NCI-H345 treated with DMSO at 0.1 percent for 48 hours (cell line): Measurements from ENCODE around the gene ARHGAP12.

Experiments
- DNase-seq: peaks from one replicate; lab custom pipeline; 2025; ENCODE audit not compliant: unreplicated experiment; lab: John Stamatoyannopoulos, UW

Gene ARHGAP12

DNA sequence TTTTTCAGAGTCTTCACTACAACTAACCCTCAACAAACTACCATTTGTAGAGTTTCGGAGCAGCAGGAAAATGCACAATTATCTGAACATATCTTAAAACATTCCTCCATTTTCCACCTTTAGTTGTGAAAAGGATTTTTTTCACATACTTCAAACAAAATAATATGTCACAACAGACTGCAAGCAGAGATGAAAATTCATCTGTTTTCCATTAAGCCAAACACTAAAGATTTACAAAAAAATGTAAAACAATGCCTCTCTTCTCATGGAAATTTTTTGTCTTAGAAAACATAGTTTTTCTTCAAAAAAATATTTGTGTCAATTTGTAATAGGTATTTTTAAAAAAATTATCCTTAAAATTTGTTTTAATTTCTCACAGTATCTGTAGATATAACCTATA lies 98.9 kb downstream of the ARHGAP12 start:
- DNase-seq, result no peak

DNA sequence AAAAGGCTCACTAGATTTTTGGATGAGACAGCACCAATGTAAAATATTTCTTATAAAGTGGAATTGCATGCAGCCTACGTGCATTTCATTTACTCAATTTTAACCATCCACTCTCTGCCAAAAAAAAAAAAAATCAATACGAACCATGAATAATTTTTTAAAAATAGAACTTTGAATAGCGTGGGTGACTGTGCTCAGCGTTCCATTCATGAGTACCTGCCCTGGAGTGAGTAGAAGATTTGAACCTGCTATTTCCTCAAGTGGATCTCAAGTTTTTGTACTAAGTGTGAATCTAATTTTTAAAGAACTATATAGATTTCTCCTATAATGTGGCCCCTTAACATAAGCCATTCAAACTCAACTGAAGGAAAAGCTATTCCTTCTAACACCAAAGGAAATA lies 105.3 kb downstream of the ARHGAP12 start:
- no peak for DNase-seq

DNA sequence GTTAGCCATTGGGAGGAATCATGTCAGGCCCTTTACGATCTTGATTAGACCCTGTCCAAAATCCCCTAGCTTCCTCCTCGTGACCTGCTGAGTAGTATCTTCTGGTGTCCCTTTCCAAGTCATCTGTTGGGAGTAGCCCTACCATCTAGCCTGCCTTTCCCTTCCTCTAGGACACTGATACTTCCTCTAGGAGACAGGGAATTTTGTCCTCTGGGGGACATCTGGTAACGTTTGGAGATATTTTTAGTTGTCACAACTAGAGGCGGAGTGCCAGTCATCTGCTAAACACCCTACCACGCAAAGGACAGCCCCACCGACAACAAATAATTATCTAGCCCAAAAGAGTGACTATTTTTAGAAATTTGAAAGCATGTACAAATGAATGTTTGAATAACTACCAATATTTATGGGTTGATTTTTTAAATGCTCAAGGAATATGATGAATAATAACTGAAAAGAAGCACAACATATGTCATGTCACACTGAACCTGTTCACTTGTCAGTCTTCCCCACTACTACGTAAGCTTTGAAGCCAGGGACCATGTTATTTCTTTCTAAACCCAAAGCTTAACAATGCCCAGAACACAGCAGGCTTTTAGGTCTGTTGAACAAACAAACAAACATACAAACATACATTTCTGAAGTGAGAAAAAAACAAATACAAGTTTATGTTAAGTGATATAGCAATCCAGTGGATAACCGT lies 105.9 kb downstream of the ARHGAP12 start:
- DNase-seq, result no peak

- no peak for DNase-seq
These were observed 106.5 kb downstream of the ARHGAP12 start for GRCh38 chr10:31822150-31822549.

DNA sequence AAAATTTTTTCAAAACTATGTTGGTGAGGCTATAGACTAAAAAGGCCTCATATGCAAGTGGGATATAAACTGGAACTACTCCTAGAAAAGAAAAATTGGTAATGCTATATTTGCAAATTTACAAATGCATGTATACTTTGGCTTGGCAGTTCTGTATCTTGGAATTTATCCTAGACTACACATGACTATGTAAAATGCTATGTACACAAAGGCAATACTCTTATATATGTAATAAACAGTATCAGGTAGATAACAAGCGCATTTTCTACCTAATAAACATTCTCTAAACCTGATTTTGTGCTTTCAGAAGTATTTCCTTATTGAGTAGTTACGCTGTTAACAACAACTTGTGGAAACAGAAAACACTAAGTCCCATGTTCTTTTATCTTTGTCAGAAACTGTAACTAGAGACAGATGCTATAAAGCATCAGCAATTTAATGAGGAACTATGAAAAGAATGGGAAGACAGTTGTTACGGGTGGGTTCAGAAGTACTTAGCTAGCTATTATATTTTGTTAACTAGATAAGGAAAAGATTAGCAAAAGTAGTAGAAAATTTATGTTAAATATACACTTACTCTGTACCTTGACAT lies 107.8 kb downstream of the ARHGAP12 start:
- DNase-seq, result no peak

GRCh38 chr10:31820096-31820495 lies 108.5 kb downstream of the ARHGAP12 start:
- no peak for DNase-seq

DNA sequence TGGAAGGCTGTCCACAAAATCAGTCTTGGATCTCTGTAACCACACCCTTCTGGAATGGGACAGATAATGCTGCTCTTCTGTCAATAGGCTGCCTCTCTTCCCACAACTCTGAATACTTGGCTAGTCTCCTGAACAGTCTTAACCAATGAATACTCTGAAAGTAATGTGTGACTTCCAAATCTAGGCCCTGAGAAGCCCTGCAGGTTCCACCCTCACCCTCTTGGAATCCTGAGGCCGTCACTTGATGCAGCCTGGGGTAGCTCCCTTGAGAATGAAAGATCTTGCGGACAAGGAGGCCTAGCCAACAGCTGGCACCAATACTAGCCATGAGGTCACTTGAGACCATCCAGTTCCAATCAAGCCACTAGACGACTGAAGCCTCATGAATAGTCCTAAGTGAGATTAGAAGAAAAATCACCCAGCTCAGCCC lies 109.2 kb downstream of the ARHGAP12 start:
- no peak for DNase-seq

GRCh38 chr10:31816318-31816717 lies 112.3 kb downstream of the ARHGAP12 start:
- no peak for DNase-seq

- peak; percentile 8 for DNase-seq
These were observed 120.1 kb downstream of the ARHGAP12 start for GRCh38 chr10:31808258-31809218.

DNA sequence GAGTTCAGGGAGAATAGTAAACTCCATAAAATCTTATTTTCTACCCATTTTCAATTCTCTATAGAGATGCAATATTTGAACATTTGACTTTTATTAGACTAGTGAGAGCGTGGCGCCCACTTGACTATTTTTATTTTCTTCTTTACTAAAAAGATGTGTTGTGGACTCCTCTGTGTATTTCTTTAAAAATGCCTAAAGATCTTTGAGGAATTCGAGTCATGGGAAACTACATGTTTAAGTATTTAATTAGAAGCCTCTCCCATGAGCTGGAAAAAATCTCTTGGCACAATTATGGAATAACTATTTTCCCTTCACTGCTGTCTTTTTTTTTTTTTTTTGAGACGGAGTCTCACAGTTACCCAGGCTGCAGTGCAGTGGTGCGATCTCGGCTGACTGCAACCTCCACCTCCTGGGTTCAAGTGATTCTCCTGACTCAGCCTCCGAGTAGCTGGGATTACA lies 124.2 kb downstream of the ARHGAP12 start:
- DNase-seq, result no peak

DNA sequence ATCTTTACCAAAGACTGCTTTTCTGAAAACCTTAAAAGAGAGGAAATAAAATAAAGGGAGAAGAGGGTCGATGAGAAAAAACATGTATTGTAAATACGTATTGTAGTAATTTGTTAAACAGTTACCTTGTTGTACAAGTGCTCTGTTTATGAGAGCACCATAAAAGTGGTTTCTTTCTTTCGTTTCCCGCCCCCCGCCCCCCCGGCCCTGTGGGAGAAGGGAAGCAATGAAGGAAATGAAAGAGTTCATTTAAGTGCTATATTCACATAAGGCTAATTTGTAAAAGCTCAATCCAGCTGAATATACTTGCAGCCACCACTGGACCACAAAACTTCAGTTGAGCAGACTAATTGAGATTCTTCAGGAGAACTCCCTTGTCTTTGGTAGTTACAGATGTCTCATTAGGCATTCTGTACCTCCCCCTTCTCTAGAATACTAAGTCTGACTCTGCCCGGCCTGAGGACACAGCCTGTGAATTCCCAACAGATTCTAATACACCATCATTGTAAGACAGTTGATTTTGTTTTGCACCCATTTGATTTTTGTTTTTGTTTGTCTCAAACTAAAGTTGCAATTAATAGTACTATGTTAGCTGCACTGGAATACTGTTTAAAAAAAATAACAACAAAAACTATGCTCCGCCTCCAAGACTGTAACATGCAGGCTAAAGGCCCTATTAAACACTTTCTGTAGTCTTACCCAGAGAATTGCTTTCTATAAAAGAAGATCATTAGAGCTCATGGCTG lies 124.9 kb downstream of the ARHGAP12 start:
- no peak for DNase-seq

- no peak for DNase-seq
These were observed 129.4 kb downstream of the ARHGAP12 start for GRCh38 chr10:31799181-31799580.

- no peak for DNase-seq
These were observed 135.9 kb downstream of the ARHGAP12 start for GRCh38 chr10:31792745-31793144.

DNA sequence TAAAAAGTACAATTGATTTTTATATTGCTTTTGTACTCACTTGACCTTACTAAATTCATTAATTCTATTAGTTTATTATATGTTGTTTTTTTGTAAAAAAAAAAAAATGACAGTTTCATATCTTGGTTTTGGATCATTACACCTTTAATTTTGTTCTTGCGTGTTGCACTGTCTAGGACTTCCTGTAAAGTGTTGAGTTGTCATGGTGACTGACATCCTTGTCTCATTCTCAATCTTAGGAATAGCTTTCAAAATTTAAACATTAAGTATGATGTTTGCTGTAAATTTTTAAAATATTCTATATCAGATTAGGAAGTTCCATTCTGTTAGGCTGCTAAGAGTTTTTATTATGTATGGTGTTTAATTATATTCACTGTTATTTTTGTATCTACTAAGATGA lies 139.1 kb downstream of the ARHGAP12 start:
- no peak for DNase-seq

- no peak for DNase-seq
These were observed 145.9 kb downstream of the ARHGAP12 start for GRCh38 chr10:31782701-31783100.

DNA sequence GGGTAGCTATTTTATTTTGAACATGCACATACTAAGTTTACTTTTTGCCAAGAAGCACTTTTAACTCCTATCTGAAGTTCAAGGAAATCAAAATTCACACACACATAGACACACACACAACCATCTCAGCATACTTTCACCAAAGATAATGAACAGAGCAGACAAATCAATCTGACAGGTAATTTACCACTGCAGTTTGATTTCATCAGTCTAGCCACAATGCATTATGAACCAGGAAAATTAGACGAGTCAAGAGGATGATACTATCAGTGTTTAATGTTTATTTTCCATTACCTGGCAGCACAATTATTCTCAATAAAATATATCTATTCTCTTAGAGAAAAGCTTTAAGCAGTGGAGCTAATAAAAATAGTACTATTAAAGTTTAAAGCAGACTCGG lies 147.9 kb downstream of the ARHGAP12 start:
- no peak for DNase-seq

DNA sequence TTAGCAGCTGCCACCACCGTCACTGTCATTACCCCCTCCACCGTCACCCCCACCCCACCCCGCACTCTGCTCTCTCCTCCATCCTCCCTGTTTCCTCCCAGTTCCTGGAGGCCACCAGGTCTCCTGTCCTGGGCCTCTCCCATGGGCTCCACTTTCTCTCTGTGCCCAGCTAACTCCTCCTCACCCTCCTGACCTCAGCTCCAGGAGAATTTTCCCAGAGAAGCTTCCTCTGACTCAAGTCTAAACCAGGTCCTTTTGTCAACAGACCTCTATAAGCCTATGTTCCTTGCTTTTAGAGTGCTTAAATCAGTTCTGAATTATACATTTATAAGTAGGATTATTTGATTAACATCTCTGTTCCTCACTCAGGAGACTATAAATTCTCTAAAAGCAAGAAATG lies 150.0 kb downstream of the ARHGAP12 start:
- DNase-seq, result no peak

- DNase-seq, result no peak
These were observed 152.5 kb downstream of the ARHGAP12 start for GRCh38 chr10:31776159-31776558.

DNA sequence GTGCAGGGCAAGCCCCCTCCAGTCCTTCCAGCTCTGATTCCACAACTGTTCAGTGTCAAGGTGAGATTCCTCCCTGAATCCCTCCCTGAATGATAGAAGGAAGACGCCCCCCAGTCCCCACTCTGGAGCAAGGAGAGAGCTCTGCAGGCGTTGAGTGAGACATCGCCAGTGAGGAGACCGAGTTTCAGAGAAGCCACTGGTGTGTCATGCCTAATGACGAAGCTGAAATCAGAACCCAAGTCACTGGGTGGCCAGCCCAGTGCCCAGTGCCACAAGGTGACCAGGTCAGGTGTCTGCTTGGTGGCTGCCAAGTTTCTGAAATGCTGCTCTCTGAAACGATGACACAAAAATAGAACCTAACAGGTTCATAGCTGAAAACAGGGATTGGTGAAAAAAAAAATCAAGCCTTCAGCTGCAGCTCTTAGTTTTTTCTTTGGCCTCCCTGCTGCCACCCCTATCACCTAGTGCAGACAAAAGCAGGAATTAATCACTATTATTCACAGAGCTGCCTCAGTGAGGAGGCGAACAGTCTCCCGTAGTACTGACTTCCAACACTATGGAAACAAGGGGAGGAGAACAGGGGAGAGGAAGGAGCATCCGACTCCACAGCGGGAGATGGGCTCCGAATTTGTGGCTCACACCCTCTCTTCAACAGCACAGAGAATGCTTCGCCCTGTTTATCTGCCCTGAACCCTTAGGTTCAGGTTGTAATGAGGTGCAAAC lies 153.5 kb downstream of the ARHGAP12 start:
- DNase-seq, result no peak

GRCh38 chr10:31774299-31774900 lies 154.2 kb downstream of the ARHGAP12 start:
- DNase-seq, result peak; percentile 23
